HG03460 (cell line): ENCODE results near the gene SLC38A2.

Source experiments
- ATAC-seq: cut with Tn5 transposase; IDR thresholded peaks from one replicate; pipeline ENCODE4 v1.9.1; 2021; ENCODE audit not compliant: unreplicated experiment

The SLC38A2 gene

GRCh38 chr12:46362895-46363581 is 9.5 kb downstream of the SLC38A2 start:
- ATAC-seq, result no peak

DNA sequence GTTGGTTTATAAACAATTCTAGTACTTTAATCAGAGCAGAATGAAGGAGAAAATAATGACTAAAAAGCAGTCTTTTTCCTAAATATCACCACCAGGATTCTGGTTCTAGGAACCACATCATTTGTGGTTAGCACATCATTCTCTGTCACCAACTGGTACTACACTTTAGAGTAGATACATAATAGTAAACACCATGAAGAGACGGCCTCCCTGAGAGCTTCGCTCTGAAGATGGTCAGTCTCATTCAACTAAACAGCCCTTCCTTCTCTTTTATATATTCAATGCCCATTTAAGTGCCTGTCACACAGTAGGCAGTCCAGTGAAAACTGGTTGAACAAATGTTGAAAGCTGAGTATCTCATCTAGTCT is 10.9 kb downstream of the SLC38A2 start:
- no peak for ATAC-seq

GRCh38 chr12:46360908-46361666 is 11.5 kb downstream of the SLC38A2 start:
- ATAC-seq, result peak; percentile 70

DNA sequence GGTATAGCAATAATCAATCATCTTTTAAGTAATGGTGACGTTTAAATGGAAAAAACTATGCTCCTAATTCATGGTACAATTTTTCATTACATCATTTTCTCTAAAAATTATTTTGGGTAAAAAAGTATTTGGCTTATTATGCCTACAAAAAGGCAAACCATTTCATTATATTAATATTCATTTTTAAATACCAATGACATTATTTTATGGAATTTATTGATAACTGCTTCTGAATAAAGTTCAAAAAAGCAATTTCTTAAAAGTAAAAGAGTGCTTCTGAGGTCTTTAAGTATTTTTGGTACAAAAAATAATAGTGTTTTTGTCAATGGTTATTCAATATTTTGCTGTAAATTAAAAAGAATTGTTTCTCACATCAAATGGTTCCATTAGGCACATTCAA is 12.2 kb downstream of the SLC38A2 start:
- no peak for ATAC-seq

DNA sequence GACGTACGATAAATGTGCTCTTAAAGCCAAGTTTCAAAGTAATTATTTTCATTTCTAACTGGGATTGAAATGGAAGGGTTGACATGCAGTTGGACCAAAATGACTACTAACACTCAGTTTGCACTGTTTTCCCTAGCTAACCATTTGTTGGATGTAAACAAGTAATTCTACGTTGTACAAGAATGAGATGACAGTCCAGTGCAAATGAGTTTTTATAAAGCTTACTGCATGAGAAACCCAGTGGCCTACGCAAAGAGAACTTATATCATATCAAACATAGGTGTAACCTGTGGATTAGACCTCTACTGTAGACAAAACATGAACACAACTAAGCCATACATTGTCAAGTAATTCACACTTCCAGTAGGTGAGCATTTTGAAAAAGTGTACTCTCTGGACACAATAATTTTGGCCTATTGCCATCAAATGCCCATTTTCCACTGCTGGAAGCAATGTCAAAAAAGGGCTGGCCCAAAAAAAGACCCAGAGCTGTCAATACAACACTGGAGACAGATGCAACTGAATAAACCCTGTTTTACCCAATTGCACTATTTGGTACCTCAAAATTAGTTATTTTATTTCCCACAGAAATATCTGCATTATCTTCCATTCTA is 12.8 kb downstream of the SLC38A2 start:
- ATAC-seq, result no peak

GRCh38 chr12:46358791-46359666 is 13.5 kb downstream of the SLC38A2 start:
- no peak for ATAC-seq

GRCh38 chr12:46358325-46358700 is 14.3 kb downstream of the SLC38A2 start:
- no peak for ATAC-seq

DNA sequence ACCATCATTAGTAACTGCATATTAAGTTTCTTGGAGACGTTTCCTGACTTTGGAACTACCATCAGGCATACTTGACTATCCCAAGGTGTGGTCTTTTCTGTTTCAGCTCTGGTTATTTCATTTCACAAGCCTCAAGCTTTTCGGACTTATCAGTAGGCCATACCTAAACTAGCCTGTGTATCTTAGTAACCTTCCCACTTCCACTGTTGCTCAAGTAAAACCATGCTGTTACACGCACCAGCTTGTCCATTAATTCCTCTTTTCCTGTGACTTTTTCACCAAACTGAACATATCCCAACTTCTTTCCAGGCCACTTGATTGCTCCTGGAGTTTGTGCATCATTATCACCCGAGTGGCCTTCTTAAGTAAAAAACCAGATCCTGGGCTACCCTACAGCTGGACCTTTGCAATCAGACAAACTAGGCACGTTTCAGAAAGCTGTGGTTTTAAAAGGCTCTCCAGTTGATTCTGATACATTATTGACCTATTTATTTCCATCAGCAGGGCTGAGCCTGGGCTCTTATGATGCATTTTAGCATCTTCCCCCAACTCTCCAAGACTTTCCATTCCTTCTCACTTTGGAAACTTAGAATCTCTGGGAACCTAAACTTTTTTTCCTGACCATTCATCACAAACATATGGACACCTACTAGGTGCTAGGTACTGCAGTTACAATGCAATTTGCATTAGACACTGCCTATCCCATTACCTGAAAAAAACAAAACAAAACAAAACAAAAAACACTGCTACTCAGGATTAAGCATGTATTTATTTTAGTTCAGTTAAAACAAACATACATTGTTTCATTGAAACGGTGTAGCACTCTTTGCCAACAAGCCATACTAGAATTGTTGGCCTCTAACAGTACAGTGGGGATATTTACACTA is 14.9 kb downstream of the SLC38A2 start:
- no peak for ATAC-seq

- ATAC-seq, result no peak
These were observed 15.7 kb downstream of the SLC38A2 start for GRCh38 chr12:46356655-46357437.

GRCh38 chr12:46354802-46355199 is 17.8 kb downstream of the SLC38A2 start:
- no peak for ATAC-seq

DNA sequence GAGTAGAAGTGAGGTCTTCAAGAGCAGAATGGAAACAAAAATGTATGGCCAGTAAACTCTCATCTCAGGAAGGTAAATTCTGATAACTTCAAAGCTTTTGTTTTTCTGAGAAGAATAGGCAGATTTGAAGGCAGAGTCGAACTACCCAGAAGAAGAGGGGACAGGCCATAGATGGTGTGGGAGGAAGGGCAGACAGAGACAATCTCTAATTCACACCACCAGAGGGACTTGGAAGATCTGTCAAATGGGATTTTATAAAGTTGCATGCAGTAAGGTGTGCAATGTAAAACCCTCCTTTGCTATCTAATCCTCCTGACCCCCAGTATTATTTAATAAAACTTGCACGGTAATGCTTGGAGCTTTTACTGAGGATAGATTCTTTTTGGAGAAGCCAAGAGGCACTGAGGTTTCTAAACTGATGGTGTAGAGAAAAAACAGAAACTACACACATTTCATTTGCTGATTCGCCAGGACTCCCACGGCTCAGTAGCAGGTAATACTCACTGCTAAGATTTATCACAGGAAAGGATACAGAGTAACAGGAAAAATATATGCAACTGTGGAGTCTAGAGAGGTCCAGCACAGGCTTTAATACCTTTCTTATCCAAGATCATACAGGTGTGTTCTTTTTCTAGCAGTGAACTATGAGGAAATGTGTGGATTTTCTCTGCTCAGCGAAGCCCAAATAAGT is 18.3 kb downstream of the SLC38A2 start:
- ATAC-seq, result no peak

GRCh38 chr12:46351886-46352650 is 20.5 kb downstream of the SLC38A2 start:
- no peak for ATAC-seq

- ATAC-seq, result no peak
These were observed 21.4 kb downstream of the SLC38A2 start for GRCh38 chr12:46351138-46351537.

DNA sequence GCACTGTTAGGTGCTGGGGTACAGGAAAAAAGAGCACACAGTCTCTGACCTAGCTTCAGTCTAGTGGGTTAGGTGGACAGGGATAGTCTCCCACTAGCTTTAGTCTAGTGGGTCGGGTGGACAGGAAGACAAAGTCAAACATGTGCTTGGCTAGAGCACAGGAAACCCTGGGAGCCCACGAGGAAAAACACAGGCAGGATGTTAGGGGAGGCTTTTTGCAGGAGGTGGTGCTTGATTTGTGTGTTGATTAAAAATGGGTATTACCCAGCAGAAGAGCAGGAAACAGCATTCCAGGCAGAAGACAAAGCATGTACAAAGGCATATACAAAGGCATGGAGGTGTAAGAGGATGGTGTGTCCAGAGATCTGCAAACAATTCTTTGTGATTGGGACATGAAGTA is 23.3 kb downstream of the SLC38A2 start:
- no peak for ATAC-seq

- no peak for ATAC-seq
These were observed 29.3 kb downstream of the SLC38A2 start for GRCh38 chr12:46343118-46343852.

DNA sequence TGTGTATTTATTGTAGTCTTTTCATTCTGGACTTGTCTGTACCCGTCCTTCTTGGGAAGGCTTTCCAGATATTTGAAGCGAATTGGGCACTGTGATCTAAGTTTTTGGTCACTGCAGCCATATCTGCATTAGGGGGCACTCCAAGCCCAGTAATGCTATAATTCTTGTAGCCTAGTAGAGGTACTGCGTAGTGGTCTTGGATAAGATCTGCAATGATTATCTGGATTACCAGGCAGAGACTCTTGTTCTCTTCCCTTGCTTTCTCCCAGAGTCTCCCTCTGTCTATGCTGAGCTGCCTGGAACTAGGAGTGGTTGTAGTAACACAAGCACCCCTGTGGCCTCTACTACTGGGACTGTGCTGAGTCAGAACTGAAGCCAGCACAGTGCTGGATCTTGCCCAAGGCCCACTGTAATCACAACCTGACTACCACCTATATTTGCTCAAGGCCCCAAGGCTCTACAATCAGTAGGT is 30.0 kb downstream of the SLC38A2 start:
- no peak for ATAC-seq

DNA sequence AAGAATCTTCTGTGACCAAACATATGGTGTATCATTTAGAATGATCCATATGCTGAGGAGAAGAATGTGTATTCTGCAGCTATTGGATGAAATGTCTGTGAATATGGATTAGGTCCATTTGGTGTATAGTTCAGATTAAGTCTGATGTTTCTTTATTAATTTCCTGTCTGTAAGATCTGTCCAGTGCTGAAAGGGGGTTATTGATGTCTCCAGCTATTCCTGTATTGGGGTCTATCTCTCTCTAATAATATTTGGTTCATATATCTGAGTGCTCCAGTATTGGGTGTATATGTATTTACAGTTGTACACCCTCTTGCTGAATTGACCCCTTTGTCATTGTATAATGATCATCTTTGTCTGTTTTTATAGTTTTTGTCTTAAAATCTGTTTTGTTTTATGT is 33.5 kb downstream of the SLC38A2 start:
- ATAC-seq, result no peak
